ENCODE data around the gene PATZ1.
"Not testable (repeated sequence)": the region's sequence is repeated elsewhere in the genome, so short reads cannot be mapped to it uniquely, and the experiment has no call there.

PATZ1 gene

GRCh38 chr22:31342389-31343140 lies 3.6 kb downstream of the PATZ1 start:
- no peak for DNase-seq

DNA sequence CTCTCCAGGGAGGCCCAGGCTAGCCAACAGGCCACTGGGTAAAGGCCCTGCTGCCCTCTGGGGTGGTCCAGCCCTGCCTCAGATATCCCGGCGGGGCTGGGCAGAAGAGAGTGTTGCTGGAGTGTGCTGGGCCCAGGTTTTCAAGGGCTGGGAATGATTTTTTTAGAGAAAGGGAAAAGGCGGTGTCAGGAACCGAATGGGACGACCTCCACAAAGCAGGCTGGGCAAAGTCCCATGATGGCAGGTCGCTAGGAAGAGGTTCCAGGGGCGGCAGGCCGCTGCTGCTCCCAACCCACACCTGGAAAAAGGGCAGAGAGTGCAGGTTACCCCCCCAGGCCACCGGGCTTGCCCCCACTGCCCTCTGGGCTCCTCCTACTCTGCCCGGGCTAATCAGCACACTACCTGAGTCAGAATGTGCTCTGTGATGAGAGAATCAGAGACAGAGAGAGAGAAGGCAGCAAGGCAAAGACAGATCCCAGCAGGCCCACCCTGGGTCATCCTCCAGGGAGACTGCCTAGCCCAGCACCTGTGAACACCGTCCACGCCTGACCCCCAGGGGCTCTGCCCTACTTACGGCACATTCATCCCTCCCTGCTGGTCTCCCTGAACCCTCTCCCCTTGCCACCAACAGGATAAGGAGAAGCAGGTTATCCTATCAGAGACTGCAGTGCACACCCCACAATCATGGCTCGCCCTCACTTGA lies 4.6 kb downstream of the PATZ1 start:
- DNase-seq = no peak

DNA sequence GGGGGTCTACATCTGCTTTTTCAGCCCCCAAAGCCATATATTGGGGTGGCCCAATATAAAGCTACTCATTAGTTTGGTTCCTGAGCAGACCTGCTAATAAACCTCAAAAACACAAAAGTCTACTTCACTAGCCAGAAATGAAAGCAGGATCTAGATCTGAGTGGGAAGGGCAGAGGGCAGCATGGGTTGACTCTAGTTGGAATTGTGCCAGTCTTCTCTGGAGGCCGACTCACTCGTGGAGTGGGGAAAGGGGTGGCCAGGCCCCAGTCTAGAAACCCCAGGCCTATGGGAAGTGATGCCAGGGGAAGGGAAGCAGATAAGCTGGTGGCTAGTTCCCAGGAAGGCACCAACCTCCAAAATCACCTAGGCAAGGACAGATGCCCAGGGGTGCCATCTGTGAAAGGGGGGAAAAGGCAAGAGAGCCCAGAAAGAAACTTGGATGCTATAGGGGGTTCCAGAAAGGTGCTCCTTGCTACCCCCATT lies 5.3 kb downstream of the PATZ1 start:
- peak; percentile 42 for DNase-seq

DNA sequence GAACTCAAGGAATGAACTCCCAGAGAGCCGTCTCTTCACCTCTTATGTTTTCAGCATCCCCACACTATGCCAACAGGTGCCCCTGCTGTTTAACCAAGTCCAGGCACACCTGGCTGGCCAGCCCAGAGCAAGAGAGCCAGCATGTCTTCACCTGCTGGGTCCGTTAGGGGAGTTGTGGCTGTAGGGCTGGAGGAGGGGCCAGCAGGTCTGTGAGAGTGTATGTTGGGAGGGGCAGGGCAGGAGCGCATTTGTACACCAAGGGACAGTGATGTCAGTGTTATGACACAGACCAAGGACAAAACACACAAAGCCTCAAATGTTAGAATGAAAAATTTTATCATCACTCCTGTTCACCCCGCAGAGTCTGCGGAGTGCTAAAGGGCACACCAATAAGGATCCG lies 5.8 kb downstream of the PATZ1 start:
- no peak for DNase-seq

DNA sequence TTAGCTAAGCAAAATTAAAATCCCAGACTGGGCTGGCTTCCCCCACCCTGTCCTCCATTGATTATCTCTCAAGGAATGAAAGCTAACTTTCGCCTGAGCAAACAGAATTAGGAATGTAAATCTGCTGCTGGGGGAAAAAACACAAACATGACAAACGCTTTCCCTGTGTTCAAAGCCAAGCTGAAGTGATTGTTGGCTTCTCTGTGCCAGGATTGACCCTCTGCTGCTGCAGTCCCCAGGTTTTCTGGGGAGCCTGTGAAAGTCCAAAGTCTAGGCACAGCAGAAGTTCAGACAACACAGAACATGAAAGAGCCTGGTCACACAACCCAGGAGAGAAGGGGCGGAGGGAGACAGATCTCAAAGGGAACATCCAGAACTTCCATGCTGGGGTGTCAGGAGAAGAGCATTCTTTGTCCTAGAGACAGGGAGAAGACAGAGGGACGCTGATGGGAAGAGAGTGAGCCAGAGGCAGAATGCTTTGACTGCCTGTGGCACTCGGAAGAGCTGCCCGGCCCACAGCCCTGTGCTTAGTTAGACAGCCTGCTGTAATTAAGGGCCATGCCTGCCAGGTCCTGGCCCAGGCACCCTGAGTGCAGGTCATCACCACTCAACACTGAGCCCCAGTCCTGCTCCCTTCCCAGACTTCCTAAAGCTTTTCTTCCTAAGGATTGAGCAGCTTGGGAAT lies 6.9 kb downstream of the PATZ1 start:
- DNase-seq = no peak

- no peak for DNase-seq
Measured at GRCh38 chr22:31337178-31337577, 9.0 kb downstream of the PATZ1 start.

DNA sequence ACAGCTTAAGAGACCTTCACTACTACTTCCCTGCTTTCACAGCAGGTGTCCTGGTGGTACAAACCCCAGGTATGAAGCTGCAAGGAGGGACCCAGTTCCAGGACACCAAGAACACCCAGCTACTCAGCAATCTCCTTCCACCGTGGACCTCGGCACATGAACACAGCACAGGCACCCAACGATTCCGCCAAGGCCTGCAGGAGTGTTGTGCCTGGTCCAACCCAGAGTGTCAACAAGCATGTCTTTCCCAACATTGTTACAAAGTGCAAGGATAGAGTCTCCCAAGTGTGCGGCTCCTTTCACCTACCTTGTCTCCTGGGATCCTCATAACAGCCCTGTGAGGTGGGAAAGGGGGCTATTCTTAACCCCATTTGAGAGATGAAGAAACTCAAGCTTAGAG lies 11.8 kb downstream of the PATZ1 start:
- DNase-seq = no peak

GRCh38 chr22:31333641-31334040 lies 12.5 kb downstream of the PATZ1 start:
- no peak for DNase-seq

GRCh38 chr22:31332886-31333285 lies 13.3 kb downstream of the PATZ1 start:
- DNase-seq = no peak

GRCh38 chr22:31332010-31332409 lies 14.1 kb downstream of the PATZ1 start:
- no peak for DNase-seq

DNA sequence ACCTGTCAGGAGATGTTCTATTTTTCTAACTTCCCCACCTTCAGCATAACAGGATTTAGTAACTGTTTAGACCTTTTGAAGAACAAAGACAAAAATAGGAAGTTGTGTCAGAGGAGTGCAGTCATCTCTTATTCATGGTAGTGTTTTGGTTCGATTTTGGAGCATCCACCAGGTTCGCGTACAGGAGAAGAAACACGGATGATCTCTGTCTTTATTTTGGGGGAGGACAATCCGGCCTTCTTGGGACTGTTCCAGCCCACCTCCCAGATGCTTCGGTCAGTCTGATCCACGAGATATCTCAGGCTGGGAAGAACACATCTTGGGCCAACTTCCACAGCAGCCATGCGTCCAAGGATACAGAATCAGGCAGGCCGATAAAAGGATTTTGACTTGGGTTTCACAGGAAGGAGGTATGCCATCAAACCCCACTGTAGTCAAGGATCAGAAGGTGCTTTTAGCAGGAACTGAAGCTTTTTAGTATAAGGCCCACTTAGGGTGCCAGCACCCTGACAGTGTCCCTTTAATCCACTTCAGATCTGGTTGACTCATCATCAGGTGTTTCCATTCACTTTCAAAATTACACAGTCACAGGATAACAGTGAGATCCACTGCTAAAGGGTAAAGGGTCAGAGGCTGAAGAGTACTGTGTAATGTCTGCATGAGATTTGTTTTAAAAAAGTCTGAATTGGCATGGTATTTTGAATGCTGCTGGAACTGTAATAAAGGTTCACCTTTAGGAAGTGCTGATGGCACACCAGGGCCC lies 16.5 kb downstream of the PATZ1 start:
- DNase-seq = no peak

DNA sequence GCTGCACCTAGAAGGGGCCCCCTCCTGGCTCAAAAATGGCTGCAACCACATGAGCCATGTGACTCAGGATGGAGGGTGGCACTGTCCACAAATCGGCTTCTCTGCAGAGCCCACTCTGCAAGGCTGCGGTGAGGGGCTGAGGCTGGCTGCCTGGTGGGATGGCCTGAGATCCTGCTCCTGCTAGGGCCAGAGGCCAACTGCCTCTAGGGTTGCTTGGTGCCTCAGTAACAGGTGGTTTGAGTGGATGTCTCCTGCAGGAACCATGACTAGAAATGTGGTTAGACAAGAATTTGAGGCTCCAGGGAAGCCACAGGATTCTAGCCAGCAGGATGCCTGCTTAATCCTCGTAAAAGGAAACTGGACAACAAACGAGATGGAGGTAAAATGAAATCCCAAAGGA lies 17.1 kb downstream of the PATZ1 start:
- DNase-seq = no peak

DNA sequence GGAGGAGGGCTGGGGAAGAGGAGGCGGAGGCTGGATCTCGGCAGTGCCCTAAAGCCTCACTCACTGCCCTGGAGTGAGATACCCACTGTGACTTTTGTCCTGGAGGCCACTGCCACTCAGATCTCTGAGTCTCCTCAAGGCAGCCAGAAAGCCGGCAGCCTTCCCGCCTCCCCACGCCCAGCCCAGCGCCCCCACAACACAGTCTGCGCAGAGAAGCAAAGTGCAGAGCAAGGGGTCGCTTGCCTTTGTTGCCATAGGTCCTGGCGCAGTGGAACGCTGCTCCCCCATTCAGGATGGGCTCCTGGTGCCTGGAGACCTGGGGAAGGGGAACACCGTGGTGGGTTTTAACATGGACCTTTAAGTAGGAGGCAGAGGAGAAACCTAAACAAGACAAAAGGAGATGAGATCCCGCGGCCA lies 17.6 kb downstream of the PATZ1 start:
- no peak for DNase-seq

GRCh38 chr22:31327806-31328543 lies 18.2 kb downstream of the PATZ1 start:
- DNase-seq = no peak

GRCh38 chr22:31326877-31327276 lies 19.3 kb downstream of the PATZ1 start:
- no peak for DNase-seq

GRCh38 chr22:31323578-31324550 lies 22.3 kb downstream of the PATZ1 start:
- no peak for DNase-seq

GRCh38 chr22:31321421-31321820 lies 24.7 kb downstream of the PATZ1 start:
- no peak for DNase-seq

DNA sequence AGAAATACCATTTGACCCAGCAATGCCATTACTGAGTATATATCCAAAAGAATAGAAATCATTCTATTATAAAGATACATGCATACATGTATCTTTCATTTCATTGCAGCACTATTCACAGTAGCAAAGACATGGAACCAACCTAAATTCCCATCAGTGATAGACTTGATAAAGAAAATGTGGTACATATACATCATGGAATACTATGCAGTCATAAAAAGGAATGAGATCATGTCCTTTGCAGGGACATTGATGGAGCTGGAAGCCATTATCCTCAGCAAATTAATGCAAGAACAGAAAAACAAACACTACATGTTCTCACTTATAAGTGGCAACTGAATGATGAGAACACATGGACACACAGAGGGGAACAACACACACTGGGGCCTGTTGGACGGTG lies 31.9 kb downstream of the PATZ1 start:
- not testable (repeated sequence) for DNase-seq

DNA sequence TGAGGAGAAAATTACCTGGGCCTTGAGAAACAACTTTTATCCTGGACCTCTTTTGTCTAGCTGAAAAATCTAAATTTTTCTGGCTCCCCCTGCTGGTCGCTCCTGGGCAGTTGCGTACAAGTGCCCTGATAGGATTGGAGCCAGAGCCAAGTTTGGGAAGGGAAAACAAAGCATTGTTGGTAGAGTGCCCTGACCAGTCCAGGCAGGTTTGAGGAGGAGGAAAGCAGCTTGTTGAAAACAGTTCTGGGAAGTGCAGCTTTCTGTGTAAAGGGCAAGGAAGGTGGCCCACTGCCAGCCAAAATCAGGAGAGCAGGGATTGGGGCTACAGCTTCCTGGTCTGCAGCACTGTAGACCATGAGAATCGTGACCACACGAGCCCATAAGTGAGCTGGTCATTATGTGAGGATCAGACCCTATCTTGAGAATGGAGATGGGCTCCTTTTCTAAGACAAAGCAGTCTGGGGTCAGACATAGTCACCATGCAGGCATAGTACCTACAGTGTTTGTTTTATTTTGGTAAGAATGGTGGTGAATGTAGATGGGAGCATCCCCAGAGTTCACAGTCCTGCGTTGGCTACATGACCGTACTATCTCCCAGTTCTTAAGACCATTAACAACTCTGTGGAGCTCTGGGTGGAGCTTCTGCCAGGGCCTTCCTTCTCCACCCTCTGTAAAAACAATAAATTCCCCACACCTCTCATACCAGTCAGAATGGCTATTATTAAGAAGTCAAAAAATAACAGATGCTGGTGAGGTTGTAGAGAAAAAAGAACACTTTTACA lies 32.6 kb downstream of the PATZ1 start:
- peak; percentile 74 for DNase-seq

DNA sequence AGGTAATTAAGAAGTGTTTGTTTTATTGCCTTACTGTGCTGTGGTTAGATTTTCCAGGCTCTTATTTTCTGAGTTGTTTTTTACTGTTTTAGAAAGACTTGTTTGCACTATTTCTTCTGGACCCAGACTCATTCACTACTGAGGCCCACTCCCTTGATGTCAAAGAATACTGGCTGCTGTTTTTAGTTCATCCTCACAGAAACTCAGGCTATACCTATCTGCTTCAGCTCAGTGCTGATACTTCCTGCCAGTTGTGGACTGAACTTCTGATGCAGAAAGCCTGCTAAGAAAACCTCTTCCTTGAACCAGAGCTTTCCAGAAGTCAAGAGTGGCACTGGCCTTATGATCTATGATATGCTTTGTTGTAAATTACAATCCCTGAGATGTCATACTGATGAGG lies 38.0 kb downstream of the PATZ1 start:
- no peak for DNase-seq

Data from suppressor macrophage treated with lipopolysaccharide for 4 hours (primary cell).